Skeletal muscle satellite cell (primary cell): ENCODE results near the gene NOB1.
A peak's percentile ranks its signal among the peaks of the same experiment; 100 is the strongest.

Experiments
- H3K27me3 ChIP-seq: 2 replicates; pipeline ENCODE4 v1.7.0; 2013; ENCODE audit warnings: low read length; ENCODE audit not compliant: control insufficient read depth, insufficient read depth
- H3K36me3 ChIP-seq: 2 replicates; pipeline ENCODE4 v1.7.0; 2013; ENCODE audit warnings: mild to moderate bottlenecking, control low read depth, low read length; ENCODE audit not compliant: insufficient read depth
- H3K4me1 ChIP-seq: 2 replicates; pipeline ENCODE4 v1.7.0; 2013; ENCODE audit warnings: low read length; ENCODE audit not compliant: control insufficient read depth, insufficient read depth
- H3K4me2 ChIP-seq: 2 replicates; pipeline ENCODE4 v1.7.0; 2013; ENCODE audit warnings: mild to moderate bottlenecking, low read length
- H3K4me3 ChIP-seq: 2 replicates; pipeline ENCODE4 v1.7.0; 2013; ENCODE audit warnings: low read length
- H3K9ac ChIP-seq: 2 replicates; pipeline ENCODE4 v1.7.0; 2013; ENCODE audit warnings: mild to moderate bottlenecking, low read depth, low read length, moderate library complexity
- H3K9me3 ChIP-seq: replicated peaks from 2 replicates; pipeline ENCODE4 v1.7.0; 2013; ENCODE audit warnings: mild to moderate bottlenecking, control low read depth, low read length

The NOB1 gene

DNA sequence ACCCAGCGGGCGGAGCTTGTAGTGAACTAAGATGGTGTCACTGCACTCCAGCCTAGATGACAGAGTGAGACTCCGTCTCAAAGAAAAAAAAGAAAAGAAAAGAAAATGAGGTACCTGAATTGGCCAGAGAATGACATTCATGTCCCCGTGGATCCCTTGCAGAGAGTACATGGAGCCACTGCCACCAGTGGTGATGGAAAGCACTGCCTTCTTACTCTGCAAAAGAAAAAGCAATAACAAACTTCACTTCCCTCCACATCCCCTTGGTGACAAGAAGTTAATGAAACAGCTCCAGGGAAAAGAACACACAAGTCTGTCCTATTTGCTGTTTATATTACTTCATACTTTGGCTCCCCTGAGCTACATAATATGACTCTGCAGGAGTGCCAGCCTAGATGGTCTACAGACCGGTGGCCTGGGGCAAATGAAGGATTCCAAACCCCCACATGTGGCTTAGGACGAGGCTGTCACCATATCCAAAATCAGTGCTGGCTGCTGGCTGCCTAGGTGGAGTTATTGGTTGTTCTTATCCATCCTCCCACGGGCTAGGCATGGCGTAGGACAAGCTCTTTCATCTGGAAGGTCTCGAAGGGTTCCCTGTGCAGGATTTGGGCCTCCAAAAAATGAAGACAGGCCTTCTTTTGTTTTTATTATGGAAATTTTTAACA lies 41.7 kb downstream of the NOB1 start:
- H3K9ac ChIP-seq, result no peak overlapping the region
- no peak overlapping the region for H3K4me2 ChIP-seq
- no peak overlapping the region for H3K4me3 ChIP-seq
- peaks cover 78% of the 10 kb centered on the region for H3K36me3 ChIP-seq
- H3K9me3 ChIP-seq, result no peaks in the 10 kb centered on the region
- H3K4me1 ChIP-seq, result peaks cover 26% of the 10 kb centered on the region
- H3K27me3 ChIP-seq, result no peaks in the 10 kb centered on the region

DNA sequence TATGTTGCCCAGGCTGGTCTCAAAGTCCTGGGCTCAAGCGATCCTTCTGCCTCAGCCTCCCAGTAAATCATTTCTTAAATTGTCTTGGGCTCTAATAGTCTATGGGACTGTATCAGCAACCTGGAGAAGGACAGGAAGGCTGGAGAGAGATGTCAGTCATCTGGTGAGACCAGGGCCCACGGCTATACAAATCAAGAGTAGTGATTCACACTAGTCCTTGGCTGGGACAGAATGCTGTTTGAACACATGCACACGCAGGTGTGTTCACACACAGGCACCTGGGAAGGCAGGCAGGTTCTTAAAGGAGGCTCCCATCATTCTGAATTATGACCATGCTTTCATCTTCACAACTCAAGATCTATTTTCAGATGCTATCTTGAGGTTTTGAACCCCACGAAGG lies 42.4 kb downstream of the NOB1 start:
- Histone ChIP-seq H3K4me2 (peak overlapping the region; percentile 2), H3K27me3 (no peaks in the 10 kb centered on the region), H3K9me3 (no peaks in the 10 kb centered on the region), H3K36me3 (peaks cover 78% of the 10 kb centered on the region), H3K4me1 (peaks cover 26% of the 10 kb centered on the region), H3K4me3 (no peak overlapping the region), H3K9ac (no peak overlapping the region)

GRCh38 chr16:69711115-69711740 lies 43.5 kb downstream of the NOB1 start:
- Histone ChIP-seq H3K36me3 (peaks cover 77% of the 10 kb centered on the region), H3K9ac (peak overlapping the region; percentile 19), H3K4me3 (no peak overlapping the region), H3K4me1 (peaks cover 26% of the 10 kb centered on the region), H3K9me3 (no peaks in the 10 kb centered on the region), H3K27me3 (no peaks in the 10 kb centered on the region), H3K4me2 (peak overlapping the region; percentile 2)

- no peak overlapping the region for H3K4me3 ChIP-seq
- H3K9ac ChIP-seq, result no peak overlapping the region
- H3K27me3 ChIP-seq, result no peaks in the 10 kb centered on the region
- peaks cover 26% of the 10 kb centered on the region for H3K4me1 ChIP-seq
- no peak overlapping the region for H3K4me2 ChIP-seq
- H3K36me3 ChIP-seq, result peaks cover 70% of the 10 kb centered on the region
- H3K9me3 ChIP-seq, result no peaks in the 10 kb centered on the region
Measured at GRCh38 chr16:69709456-69710084, 45.2 kb downstream of the NOB1 start.

GRCh38 chr16:69707920-69708683 lies 46.6 kb downstream of the NOB1 start:
- no peak overlapping the region for H3K9ac ChIP-seq
- no peak overlapping the region for H3K4me3 ChIP-seq
- H3K27me3 ChIP-seq, result no peaks in the 10 kb centered on the region
- peaks cover 23% of the 10 kb centered on the region for H3K4me1 ChIP-seq
- no peak overlapping the region for H3K4me2 ChIP-seq
- H3K9me3 ChIP-seq, result no peaks in the 10 kb centered on the region
- peaks cover 66% of the 10 kb centered on the region for H3K36me3 ChIP-seq

DNA sequence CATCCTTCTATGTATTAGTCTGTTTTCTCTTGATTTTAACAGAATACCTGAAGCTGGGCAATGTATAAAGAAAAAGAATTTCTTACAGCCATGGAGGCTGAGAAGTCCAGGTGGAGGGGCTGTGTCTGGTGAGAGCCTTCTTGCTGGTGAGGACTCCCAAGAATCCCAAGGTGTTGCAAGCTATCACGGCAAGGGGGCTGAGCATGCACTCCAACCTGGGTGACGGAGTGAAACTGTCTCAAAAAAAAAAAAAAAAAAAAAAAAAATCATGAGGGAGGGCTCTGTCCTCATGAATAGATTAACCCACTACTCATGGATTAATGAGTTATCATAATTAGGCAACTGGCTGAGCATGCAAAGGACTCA lies 47.8 kb downstream of the NOB1 start:
- H3K4me3 ChIP-seq, result no peak overlapping the region
- H3K9ac ChIP-seq, result no peak overlapping the region
- no peaks in the 10 kb centered on the region for H3K9me3 ChIP-seq
- no peaks in the 10 kb centered on the region for H3K27me3 ChIP-seq
- H3K36me3 ChIP-seq, result peaks cover 65% of the 10 kb centered on the region
- no peak overlapping the region for H3K4me2 ChIP-seq
- H3K4me1 ChIP-seq, result peaks cover 15% of the 10 kb centered on the region

DNA sequence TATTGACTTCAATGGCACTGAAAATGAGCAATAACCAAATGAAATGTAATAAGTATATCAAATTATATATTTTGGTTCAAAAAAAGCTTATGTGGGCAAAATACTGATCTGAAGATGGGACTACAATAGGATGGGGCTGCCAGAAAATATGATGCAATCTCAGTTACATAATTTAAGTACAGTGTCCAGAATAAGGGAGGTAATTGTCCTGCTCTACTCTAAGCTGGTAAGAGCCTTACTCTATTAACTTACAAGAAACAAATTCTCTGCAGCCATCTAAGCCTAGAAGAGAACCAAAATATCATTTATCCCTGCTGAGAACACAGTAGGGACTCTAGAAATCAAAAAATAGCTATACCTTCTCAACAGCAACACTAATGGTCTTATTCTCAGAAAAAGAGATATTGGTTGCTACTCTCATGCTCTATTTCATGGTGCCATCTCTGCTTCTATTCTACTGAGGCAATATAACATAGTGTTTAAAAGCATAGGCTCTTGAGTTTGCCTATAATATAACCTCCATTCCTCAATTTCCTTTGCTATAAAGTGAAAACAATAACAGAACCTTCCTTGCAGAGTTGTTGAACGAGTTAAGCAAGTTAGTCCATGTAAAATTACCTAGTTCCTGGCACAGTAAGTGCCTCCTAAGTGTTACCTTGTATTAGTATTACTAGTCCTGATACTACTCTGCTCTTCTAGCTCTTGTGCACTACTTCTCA lies 48.3 kb downstream of the NOB1 start:
- Histone ChIP-seq H3K9ac (no peak overlapping the region), H3K9me3 (no peaks in the 10 kb centered on the region)

GRCh38 chr16:69703638-69704037 lies 51.1 kb downstream of the NOB1 start:
- Histone ChIP-seq H3K27me3 (no peaks in the 10 kb centered on the region), H3K4me2 (no peak overlapping the region), H3K9me3 (no peaks in the 10 kb centered on the region), H3K4me1 (no peaks in the 10 kb centered on the region), H3K4me3 (no peak overlapping the region), H3K9ac (no peak overlapping the region), H3K36me3 (peaks cover 59% of the 10 kb centered on the region)

More for the DNA sequence above, 48.3 kb downstream of the NOB1 start:
- Histone ChIP-seq H3K4me3 (no peak overlapping the region), H3K4me2 (no peak overlapping the region), H3K36me3 (peaks cover 65% of the 10 kb centered on the region), H3K27me3 (no peaks in the 10 kb centered on the region), H3K4me1 (peaks cover 10% of the 10 kb centered on the region)

DNA sequence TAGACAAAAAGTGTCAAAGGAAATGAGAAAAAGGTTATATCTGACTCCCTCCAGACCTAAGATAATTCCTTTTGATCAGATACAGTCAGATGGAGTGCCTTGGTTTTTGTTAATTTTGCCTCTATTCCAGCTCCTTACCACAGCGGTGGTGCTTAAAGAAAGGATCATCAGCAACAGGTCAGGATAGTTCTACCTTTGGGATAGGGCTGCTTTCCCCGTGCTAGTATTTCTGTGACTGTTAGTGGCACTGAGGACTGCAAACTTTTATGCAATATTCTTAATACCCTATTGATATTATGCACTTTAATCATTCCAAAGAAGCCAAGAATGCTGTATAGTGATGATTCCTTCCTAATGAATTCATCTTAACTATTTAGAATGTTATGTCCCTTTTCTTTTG lies 52.9 kb downstream of the NOB1 start:
- H3K4me1 ChIP-seq, result no peaks in the 10 kb centered on the region
- H3K9me3 ChIP-seq, result no peaks in the 10 kb centered on the region
- peaks cover 54% of the 10 kb centered on the region for H3K36me3 ChIP-seq
- H3K9ac ChIP-seq, result no peak overlapping the region
- H3K27me3 ChIP-seq, result no peaks in the 10 kb centered on the region
- H3K4me2 ChIP-seq, result no peak overlapping the region
- H3K4me3 ChIP-seq, result no peak overlapping the region

DNA sequence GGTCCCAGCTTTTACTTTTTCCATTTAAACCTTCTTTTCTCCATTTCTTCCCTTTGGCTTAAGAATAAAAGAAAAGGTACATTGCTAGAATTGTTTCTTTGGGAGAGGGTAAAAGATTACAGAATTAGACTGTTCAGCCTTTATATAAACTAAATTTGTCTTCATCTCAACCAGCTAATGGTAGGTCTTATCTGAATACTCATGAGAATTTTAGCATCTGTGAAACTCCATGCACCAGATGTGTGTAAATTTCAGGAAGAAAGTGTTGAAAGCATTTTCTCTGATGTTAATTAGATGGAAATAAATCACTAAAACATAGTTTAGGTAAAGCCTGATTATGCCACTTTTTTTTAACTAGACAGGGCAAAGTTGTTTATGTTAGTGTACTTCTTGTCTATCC lies 53.3 kb downstream of the NOB1 start:
- H3K27me3 ChIP-seq, result no peaks in the 10 kb centered on the region
- no peak overlapping the region for H3K4me3 ChIP-seq
- peaks cover 54% of the 10 kb centered on the region for H3K36me3 ChIP-seq
- H3K9ac ChIP-seq, result no peak overlapping the region
- no peaks in the 10 kb centered on the region for H3K9me3 ChIP-seq
- H3K4me1 ChIP-seq, result no peaks in the 10 kb centered on the region
- no peak overlapping the region for H3K4me2 ChIP-seq

- Histone ChIP-seq H3K4me3 (no peak overlapping the region), H3K4me2 (no peak overlapping the region), H3K9ac (no peak overlapping the region), H3K36me3 (peaks cover 61% of the 10 kb centered on the region), H3K4me1 (no peaks in the 10 kb centered on the region), H3K27me3 (no peaks in the 10 kb centered on the region), H3K9me3 (no peaks in the 10 kb centered on the region)
Measured at GRCh38 chr16:69699915-69700314, 54.8 kb downstream of the NOB1 start.
